HFFc6 (cell line): Measurements from ENCODE around the gene CAV3. TPM values are rescaled to one million over a fixed set of nuclear protein-coding genes. Genes with fewer than 3 reads are reported as not detected.
"Not testable (repeated sequence)": the region's sequence is repeated elsewhere in the genome, so short reads cannot be mapped to it uniquely, and the experiment has no call there.

Source experiments
- DNase-seq: peaks from one replicate; pipeline ENCODE4 v3.0.0-alpha.2; 2018
- H3K27ac Mint-ChIP-seq: 2 replicates; pipeline ENCODE4 v1.8.0; 2020; ENCODE audit warnings: mild to moderate bottlenecking, mixed read lengths
- H3K27me3 Mint-ChIP-seq: 2 replicates; pipeline ENCODE4 v1.8.0; 2021; ENCODE audit warnings: mild to moderate bottlenecking, moderate library complexity, mixed read lengths; ENCODE audit not compliant: insufficient read depth
- H3K36me3 Mint-ChIP-seq: 2 replicates; pipeline ENCODE4 v1.8.0; 2021; ENCODE audit warnings: low read depth, mixed read lengths
- H3K4me1 Mint-ChIP-seq: 2 replicates; pipeline ENCODE4 v1.8.0; 2020; ENCODE audit warnings: low read depth, mixed read lengths
- H3K4me3 Mint-ChIP-seq: 2 replicates; pipeline ENCODE4 v1.8.0; 2020; ENCODE audit warnings: mild to moderate bottlenecking, moderate library complexity, mixed read lengths
- H3K9me3 Mint-ChIP-seq: 2 replicates; pipeline ENCODE4 v1.8.0; 2020; ENCODE audit warnings: mild to moderate bottlenecking, mixed read lengths
- long read RNA-seq: library from polyadenylated mRNA; unstranded; transcript quantifications from one replicate; pipeline ENCODE4 v2.0.0, GENCODE V29; 2019
- total RNA-seq, 6 experiments: library from RNA; stranded (reverse); fragmentation: NEBNext Ultra II Directional; extraction: Animal tissue kit (Norgen Biotek cat#: 25700); gene quantifications; 2 replicates in 1 of 6; 3 replicates in 5 of 6; pipeline ENCODE4 v1.2.3, GENCODE V29; 2021
- TF ChIP-seq, protein P1 (sequence below): fragments of 200-600 bp; sonication (generic); IDR thresholded peaks from 2 replicates; pipeline ENCODE4 v1.5.0; 2021; ENCODE audit warnings: antibody characterized with exemption, mild to moderate bottlenecking

CAV3 gene
- under 1 TPM in 1 of 6 experiments, not detected in 5; 0.25 TPM for total RNA-seq
- long read RNA-seq, partial matches to known transcripts: 0 of 30 reads
- long read RNA-seq, other reads (novel, unspliced or antisense): 30 of 30 reads

DNA sequence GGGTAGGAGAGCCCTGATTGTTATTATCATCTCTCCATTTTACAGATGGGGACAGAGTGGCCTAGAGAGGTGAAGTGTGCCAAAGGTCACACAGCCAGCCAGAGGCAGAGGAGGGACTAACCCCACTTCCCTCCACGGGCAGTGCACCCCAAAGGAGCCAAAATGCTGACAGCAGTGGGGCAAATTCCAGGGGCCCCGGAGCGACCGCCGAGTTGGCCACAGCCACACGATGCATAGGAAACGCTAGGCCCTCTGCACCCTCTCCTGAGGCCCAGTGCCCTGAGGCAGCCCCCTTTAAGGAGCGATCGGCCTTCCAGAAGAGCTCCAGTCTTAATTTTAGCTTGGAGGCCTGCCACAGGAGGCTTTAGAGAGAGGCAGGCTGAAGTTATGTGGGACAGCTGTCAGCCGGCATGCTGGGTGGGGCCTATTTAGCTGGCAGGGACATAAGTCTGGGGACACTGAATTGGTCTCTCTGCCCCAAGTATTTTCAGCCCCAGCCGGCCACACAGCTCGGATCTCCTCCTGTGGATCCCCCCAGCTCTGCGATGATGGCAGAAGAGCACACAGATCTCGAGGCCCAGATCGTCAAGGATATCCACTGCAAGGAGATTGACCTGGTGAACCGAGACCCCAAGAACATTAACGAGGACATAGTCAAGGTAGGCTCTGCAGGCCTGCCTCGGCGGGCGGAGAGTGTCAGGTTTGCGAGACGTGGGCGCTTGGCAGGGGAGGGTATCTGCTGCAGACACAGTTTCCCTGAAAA, at the start of gene CAV3:
TSS of gene CAV3 (plus strand) at position 471 of the 763 bp plus-strand sequence. CDS start at position 546, 75 bp downstream.
- peaks cover 4% of the 10 kb centered on the region for H3K27me3 Mint-ChIP-seq
- no peak for DNase-seq
- H3K27ac Mint-ChIP-seq: no peak within 1 kb of the TSS
- no peaks in the 10 kb centered on the region for H3K9me3 Mint-ChIP-seq
- H3K4me1 Mint-ChIP-seq: peaks cover 26% of the 10 kb centered on the region
- TF ChIP-seq, protein P1, sequence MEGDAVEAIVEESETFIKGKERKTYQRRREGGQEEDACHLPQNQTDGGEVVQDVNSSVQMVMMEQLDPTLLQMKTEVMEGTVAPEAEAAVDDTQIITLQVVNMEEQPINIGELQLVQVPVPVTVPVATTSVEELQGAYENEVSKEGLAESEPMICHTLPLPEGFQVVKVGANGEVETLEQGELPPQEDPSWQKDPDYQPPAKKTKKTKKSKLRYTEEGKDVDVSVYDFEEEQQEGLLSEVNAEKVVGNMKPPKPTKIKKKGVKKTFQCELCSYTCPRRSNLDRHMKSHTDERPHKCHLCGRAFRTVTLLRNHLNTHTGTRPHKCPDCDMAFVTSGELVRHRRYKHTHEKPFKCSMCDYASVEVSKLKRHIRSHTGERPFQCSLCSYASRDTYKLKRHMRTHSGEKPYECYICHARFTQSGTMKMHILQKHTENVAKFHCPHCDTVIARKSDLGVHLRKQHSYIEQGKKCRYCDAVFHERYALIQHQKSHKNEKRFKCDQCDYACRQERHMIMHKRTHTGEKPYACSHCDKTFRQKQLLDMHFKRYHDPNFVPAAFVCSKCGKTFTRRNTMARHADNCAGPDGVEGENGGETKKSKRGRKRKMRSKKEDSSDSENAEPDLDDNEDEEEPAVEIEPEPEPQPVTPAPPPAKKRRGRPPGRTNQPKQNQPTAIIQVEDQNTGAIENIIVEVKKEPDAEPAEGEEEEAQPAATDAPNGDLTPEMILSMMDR: no peak
- H3K36me3 Mint-ChIP-seq: no peaks in the 10 kb centered on the region
- no peak within 1 kb of the TSS for H3K4me3 Mint-ChIP-seq

DNA sequence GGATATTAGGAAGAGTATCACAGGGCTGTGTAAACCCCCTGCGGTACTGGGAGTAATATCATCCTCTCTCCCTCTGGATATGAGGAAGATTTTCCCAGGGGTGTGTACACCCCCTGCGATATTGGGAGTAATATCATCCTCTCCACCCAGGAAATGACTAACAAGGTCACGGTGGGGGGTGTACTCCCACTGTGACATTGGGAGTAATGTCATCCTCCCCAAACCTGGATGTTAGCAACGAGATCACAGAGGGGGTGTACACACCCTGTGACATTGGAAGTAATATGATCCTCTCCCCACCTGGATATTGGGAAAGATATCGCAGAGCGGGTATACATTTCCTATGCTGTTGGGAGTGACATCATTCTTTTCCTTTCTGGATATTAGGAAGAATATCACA, 48.6 kb upstream of the CAV3 start:
- not testable (repeated sequence) for H3K27me3 Mint-ChIP-seq, H3K4me3 Mint-ChIP-seq, DNase-seq, H3K9me3 Mint-ChIP-seq, H3K27ac Mint-ChIP-seq, H3K4me1 Mint-ChIP-seq, H3K36me3 Mint-ChIP-seq

DNA sequence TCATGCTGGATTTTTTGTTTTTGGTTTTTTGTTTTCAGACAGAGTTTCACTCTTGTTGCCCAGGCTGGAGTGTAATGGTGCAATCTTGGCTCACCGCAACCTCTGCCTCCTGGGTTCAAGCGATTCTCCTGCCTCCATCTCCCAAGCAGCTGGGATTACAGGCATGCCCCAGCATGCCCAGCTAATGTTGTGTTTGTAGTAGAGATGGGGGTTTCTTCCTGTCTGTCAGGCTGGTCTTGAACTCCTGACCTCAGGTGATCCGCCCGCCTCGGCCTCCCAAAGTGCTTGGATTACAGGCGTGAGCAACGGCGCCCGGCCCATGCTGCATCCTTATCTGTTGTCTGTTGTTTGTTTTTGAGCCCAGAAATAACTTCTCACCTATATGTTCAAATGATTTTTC, 42.3 kb upstream of the CAV3 start:
- H3K27ac Mint-ChIP-seq, DNase-seq, H3K4me1 Mint-ChIP-seq, H3K4me3 Mint-ChIP-seq, H3K9me3 Mint-ChIP-seq, H3K36me3 Mint-ChIP-seq, H3K27me3 Mint-ChIP-seq: not testable (repeated sequence)

DNA sequence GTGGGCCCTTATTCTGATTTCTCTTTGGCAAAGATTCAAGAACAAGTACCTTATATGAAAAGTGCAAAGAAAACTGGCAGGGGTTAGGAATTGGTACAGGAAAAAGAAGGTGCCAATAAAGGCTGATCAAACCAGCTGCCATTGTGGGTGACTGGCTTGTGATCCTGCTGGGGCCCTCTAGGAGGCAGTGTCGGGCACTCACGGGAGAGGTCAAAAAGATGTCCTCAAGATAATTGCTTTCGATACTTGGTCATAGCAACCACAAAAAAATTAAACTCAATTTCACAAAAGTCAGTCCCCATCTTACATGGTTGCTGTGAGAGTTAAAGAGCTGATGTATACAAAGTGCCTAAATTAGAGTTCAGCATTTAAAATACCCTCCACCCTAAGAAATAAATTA, 31.0 kb upstream of the CAV3 start:
- DNase-seq: no peak
- Mint-ChIP-seq H3K4me1 (no peaks in the 10 kb centered on the region), H3K27me3 (no peaks in the 10 kb centered on the region; the same call in 1 of the 2 replicates), H3K4me3 (no peak overlapping the region), H3K9me3 (peaks cover 42% of the 10 kb centered on the region), H3K36me3 (peaks cover 31% of the 10 kb centered on the region), H3K27ac (no peak overlapping the region)
- TF ChIP-seq, protein P1: peak; percentile 52

DNA sequence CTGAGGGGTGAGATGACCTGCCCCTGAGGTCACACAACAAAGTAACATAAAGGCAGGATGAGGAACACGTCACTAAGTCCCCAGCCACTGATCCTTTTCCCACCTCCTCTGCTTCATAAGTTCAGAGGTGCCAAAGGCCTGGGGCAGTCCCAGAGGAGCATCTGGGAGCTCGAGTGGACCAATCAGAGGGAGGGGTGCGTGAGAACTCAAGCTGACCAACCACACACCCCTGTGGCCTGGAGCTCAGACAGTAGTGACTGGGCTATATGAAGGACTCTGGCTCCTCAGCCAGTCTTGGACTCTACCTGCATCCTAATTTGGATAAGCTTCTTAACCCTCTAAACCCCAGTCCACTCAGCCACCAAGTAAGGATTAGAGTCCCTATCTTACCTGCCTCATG, 28.0 kb upstream of the CAV3 start:
- Mint-ChIP-seq H3K4me3 (no peak overlapping the region), H3K36me3 (peaks cover 31% of the 10 kb centered on the region), H3K27me3 (peaks cover 5% of the 10 kb centered on the region), H3K4me1 (no peaks in the 10 kb centered on the region), H3K27ac (no peak overlapping the region), H3K9me3 (peaks cover 42% of the 10 kb centered on the region)
- TF ChIP-seq, protein P1: no peak
- DNase-seq: no peak

DNA sequence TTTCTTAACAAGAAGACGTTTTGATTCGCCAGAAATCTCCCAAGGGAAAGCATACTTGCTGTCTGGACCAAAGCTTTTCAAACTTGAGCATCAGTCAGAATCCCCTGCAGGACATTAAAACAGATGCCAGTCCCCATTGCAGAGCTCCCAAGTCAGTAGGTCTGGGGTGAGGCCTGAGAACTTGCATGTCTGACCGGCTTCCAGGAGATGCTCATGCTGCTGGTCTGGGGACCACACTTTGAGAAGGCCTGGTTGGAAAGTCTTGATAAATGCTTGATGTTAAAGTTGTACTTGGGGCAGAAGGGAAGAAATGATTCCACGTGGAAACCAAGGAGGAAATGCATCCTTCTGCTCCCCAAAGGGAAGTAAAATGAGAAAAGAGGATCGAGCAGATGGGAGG, 24.3 kb upstream of the CAV3 start:
- Mint-ChIP-seq H3K4me3 (no peak overlapping the region), H3K4me1 (peaks cover 14% of the 10 kb centered on the region), H3K27ac (no peak overlapping the region), H3K36me3 (peaks cover 16% of the 10 kb centered on the region), H3K9me3 (peaks cover 30% of the 10 kb centered on the region), H3K27me3 (peaks cover 5% of the 10 kb centered on the region)
- no peak for DNase-seq
- TF ChIP-seq, protein P1: no peak
